HepG2 (cell line): ENCODE measurements around the gene KLHL8.

Experiments used
- BRCA1 ChIP-seq: sonication (generic); formaldehyde crosslinking; IDR thresholded peaks from 2 replicates; pipeline ENCODE4 v1.4.0; 2020; ENCODE audit warnings: missing genetic modification reagents
- CEBPZ ChIP-seq: IDR thresholded peaks from 2 replicates; pipeline ENCODE4 v1.6.1; 2012; ENCODE audit warnings: low read length, improper control_type of control experiment
- CREM ChIP-seq, 2 experiments: sonication (generic) in 1 of 2; formaldehyde crosslinking in 1 of 2; IDR thresholded peaks; 2 replicates each; pipeline versions ENCODE4 v1.4.0 to v1.6.1; 2016 to 2020; ENCODE audit warnings: antibody characterized with exemption in 1 of 2, mild to moderate bottlenecking in 1 of 2, missing genetic modification reagents in 1 of 2
- CTCF ChIP-seq: sonication (generic); formaldehyde crosslinking; IDR thresholded peaks from 2 replicates; pipeline ENCODE4 v1.5.0; 2020; ENCODE audit warnings: mild to moderate bottlenecking, missing genetic modification reagents, moderate library complexity
- EZH2 ChIP-seq: conservative IDR thresholded peaks from 2 replicates; pipeline ENCODE4 v1.6.1; 2012; ENCODE audit warnings: mild to moderate bottlenecking, low read depth, low read length, moderate library complexity
- JUN ChIP-seq: sonication (generic); formaldehyde crosslinking; IDR thresholded peaks from 2 replicates; pipeline ENCODE4 v1.4.0; 2020; ENCODE audit warnings: mild to moderate bottlenecking, missing genetic modification reagents
- MLX ChIP-seq: IDR thresholded peaks from 2 replicates; pipeline ENCODE4 v1.6.1; 2016
- PRDM15 ChIP-seq: sonication (generic); formaldehyde crosslinking; IDR thresholded peaks from 2 replicates; pipeline ENCODE4 v1.4.0; 2020; ENCODE audit warnings: missing genetic modification reagents
- ZKSCAN1 ChIP-seq: fragments of 150-350 bp; IDR thresholded peaks from 2 replicates; pipeline ENCODE4 v1.6.1; 2014; ENCODE audit warnings: low read length
- ZNF614 ChIP-seq: IDR thresholded peaks from 2 replicates; pipeline ENCODE4 v1.6.1; 2018; ENCODE audit warnings: missing biosample characterization, missing genetic modification reagents, inconsistent platforms, borderline replicate concordance
- ZNF773 ChIP-seq: sonication (generic); formaldehyde crosslinking; IDR thresholded peaks from 2 replicates; pipeline ENCODE4 v1.4.0; 2020; ENCODE audit warnings: missing genetic modification reagents, borderline replicate concordance
- ZSCAN30 ChIP-seq: sonication (generic); formaldehyde crosslinking; IDR thresholded peaks from 2 replicates; pipeline ENCODE4 v1.5.0; 2020; ENCODE audit warnings: mild to moderate bottlenecking, missing genetic modification reagents

GRCh38 chr4:87114245-87115062 is 106.0 kb downstream of the KLHL8 start:
- peak; percentile 19; the same call in 1 of the 2 replicates for TF ChIP-seq CTCF (CRISPR knock-in tag)
- no peak for TF ChIP-seq JUN (CRISPR knock-in tag)
- no peak for TF ChIP-seq ZNF773 (CRISPR knock-in tag)
- TF ChIP-seq EZH2, result no peak
- no peak for TF ChIP-seq ZKSCAN1
- TF ChIP-seq ZNF614, result no peak
- TF ChIP-seq PRDM15, result no peak
- TF ChIP-seq MLX (CRISPR knock-in tag), result no peak
- TF ChIP-seq BRCA1, result no peak
- no peak for TF ChIP-seq ZSCAN30
- TF ChIP-seq CEBPZ, result no peak
- TF ChIP-seq CREM (IDR thresholded peaks at IDR 0.05), result no peak
- TF ChIP-seq CREM (CRISPR knock-in tag; IDR thresholded peaks at IDR 0.05), result no peak
